SK-N-SH treated with all-trans-retinoic acid at 6 μM for 48 hours (cell line): ENCODE results near the gene LSM14A.

Experiments used
- ATAC-seq: fragments of 200-7000 bp; cut with Tn5 transposase; 3 replicates; pipeline ENCODE4 v1.9.1; 2020; ENCODE audit warnings: mild to moderate bottlenecking, moderate library complexity
- ARNTL ChIP-seq: fragments of 450-650 bp; formaldehyde crosslinking; IDR thresholded peaks from 2 replicates; pipeline ENCODE4 v1.5.0; 2020; ENCODE audit warnings: low read depth, mild to moderate bottlenecking, moderate library complexity, borderline replicate concordance
- BACH2 ChIP-seq: fragments of 250-450 bp; sonication (Bioruptor Pico); IDR thresholded peaks from 2 replicates; pipeline ENCODE4 v1.9.0; 2021; ENCODE audit warnings: mild to moderate bottlenecking, borderline replicate concordance
- ESRRG ChIP-seq: fragments of 250-450 bp; sonication (Bioruptor Pico); IDR thresholded peaks from 2 replicates; pipeline ENCODE4 v1.6.1; 2021; ENCODE audit warnings: mild to moderate bottlenecking
- ISL1 ChIP-seq: fragments of 250-450 bp; sonication (Bioruptor Pico); IDR thresholded peaks from 2 replicates; pipeline ENCODE4 v2.1.2; 2022; ENCODE audit warnings: mild to moderate bottlenecking, moderate library complexity
- OSR1 ChIP-seq: fragments of 250-450 bp; sonication (Bioruptor Pico); IDR thresholded peaks from 2 replicates; pipeline ENCODE4 v1.8.0; 2022; ENCODE audit warnings: moderate library complexity, mild to moderate bottlenecking, inconsistent platforms
- PATZ1 ChIP-seq: fragments of 250-450 bp; sonication (Bioruptor Pico); IDR thresholded peaks from 2 replicates; pipeline ENCODE4 v1.8.0; 2020; ENCODE audit warnings: mild to moderate bottlenecking, moderate library complexity, borderline replicate concordance
- PPARA ChIP-seq: fragments of 250-450 bp; sonication (Bioruptor Pico); IDR thresholded peaks from 2 replicates; pipeline ENCODE4 v1.5.0; 2020; ENCODE audit warnings: mild to moderate bottlenecking, borderline replicate concordance
- RARB ChIP-seq: fragments of 250-450 bp; sonication (Bioruptor Pico); IDR thresholded peaks from 2 replicates; pipeline ENCODE4 v1.8.0; 2021; ENCODE audit warnings: mild to moderate bottlenecking, moderate library complexity
- SNAI2 ChIP-seq: fragments of 250-450 bp; sonication (Bioruptor Pico); IDR thresholded peaks from 2 replicates; pipeline ENCODE4 v1.5.0; 2020; ENCODE audit warnings: mild to moderate bottlenecking, moderate library complexity
- TCF4 ChIP-seq: fragments of 250-450 bp; sonication (Bioruptor Pico); IDR thresholded peaks from 2 replicates; pipeline ENCODE4 v1.8.0; 2021; ENCODE audit warnings: mild to moderate bottlenecking, moderate library complexity, borderline replicate concordance
- TOX ChIP-seq: fragments of 250-450 bp; sonication (Bioruptor Pico); IDR thresholded peaks from 2 replicates; pipeline ENCODE4 v1.8.0; 2021; ENCODE audit warnings: mild to moderate bottlenecking, moderate library complexity, borderline replicate concordance
- TSHZ2 ChIP-seq: fragments of 250-450 bp; sonication (Bioruptor Pico); IDR thresholded peaks from 2 replicates; pipeline ENCODE4 v1.5.0; 2020; ENCODE audit warnings: mild to moderate bottlenecking, moderate library complexity
- ZC3H10 ChIP-seq: fragments of 250-450 bp; sonication (Bioruptor Pico); IDR thresholded peaks from 2 replicates; pipeline ENCODE4 v1.5.1; 2021; ENCODE audit warnings: mild to moderate bottlenecking, moderate library complexity
- ZFP3 ChIP-seq: fragments of 250-450 bp; sonication (Bioruptor Pico); IDR thresholded peaks from 2 replicates; pipeline ENCODE4 v1.5.0; 2020; ENCODE audit warnings: mild to moderate bottlenecking, moderate library complexity
- ZFP30 ChIP-seq: fragments of 450-650 bp; formaldehyde crosslinking; IDR thresholded peaks from 2 replicates; pipeline ENCODE4 v1.5.0; 2022; ENCODE audit warnings: mild to moderate bottlenecking, moderate library complexity
- ZNF70 ChIP-seq: fragments of 450-650 bp; formaldehyde crosslinking; IDR thresholded peaks from 2 replicates; pipeline ENCODE4 v1.5.0; 2020; ENCODE audit warnings: mild to moderate bottlenecking, moderate library complexity
- ZNF8 ChIP-seq: fragments of 450-650 bp; formaldehyde crosslinking; IDR thresholded peaks from 2 replicates; pipeline ENCODE4 v1.5.0; 2020; ENCODE audit warnings: mild to moderate bottlenecking, moderate library complexity
- TF ChIP-seq, protein P1 (sequence below): fragments of 250-450 bp; sonication (Bioruptor Pico); IDR thresholded peaks from 2 replicates; pipeline ENCODE4 v1.8.0; 2021; ENCODE audit warnings: low read depth, mild to moderate bottlenecking, moderate library complexity, borderline replicate concordance
- TF ChIP-seq, protein P2 (sequence below): fragments of 250-450 bp; sonication (Bioruptor Pico); IDR thresholded peaks from 2 replicates; pipeline ENCODE4 v1.5.1; 2021; ENCODE audit warnings: mild to moderate bottlenecking, moderate library complexity
- TF ChIP-seq, protein P3 (sequence below): fragments of 250-450 bp; sonication (Bioruptor Pico); IDR thresholded peaks from 2 replicates; pipeline ENCODE4 v1.5.1; 2020; ENCODE audit warnings: low read depth, mild to moderate bottlenecking, moderate library complexity

The LSM14A gene

GRCh38 chr19:34226036-34226435, 53.7 kb downstream of the LSM14A start (continued):
- TF ChIP-seq, protein P1, sequence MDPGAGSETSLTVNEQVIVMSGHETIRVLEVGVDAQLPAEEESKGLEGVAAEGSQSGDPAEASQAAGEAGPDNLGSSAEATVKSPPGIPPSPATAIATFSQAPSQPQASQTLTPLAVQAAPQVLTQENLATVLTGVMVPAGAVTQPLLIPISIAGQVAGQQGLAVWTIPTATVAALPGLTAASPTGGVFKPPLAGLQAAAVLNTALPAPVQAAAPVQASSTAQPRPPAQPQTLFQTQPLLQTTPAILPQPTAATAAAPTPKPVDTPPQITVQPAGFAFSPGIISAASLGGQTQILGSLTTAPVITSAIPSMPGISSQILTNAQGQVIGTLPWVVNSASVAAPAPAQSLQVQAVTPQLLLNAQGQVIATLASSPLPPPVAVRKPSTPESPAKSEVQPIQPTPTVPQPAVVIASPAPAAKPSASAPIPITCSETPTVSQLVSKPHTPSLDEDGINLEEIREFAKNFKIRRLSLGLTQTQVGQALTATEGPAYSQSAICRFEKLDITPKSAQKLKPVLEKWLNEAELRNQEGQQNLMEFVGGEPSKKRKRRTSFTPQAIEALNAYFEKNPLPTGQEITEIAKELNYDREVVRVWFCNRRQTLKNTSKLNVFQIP (CRISPR knock-in tag) = no peak
- TF ChIP-seq TOX (CRISPR knock-in tag) = no peak
- TF ChIP-seq ESRRG = no peak
- TF ChIP-seq ISL1 (CRISPR knock-in tag) = no peak
- TF ChIP-seq, protein P2, sequence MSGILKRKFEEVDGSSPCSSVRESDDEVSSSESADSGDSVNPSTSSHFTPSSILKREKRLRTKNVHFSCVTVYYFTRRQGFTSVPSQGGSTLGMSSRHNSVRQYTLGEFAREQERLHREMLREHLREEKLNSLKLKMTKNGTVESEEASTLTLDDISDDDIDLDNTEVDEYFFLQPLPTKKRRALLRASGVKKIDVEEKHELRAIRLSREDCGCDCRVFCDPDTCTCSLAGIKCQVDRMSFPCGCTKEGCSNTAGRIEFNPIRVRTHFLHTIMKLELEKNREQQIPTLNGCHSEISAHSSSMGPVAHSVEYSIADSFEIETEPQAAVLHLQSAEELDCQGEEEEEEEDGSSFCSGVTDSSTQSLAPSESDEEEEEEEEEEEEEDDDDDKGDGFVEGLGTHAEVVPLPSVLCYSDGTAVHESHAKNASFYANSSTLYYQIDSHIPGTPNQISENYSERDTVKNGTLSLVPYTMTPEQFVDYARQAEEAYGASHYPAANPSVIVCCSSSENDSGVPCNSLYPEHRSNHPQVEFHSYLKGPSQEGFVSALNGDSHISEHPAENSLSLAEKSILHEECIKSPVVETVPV (CRISPR knock-in tag) = no peak
- no peak for TF ChIP-seq BACH2 (CRISPR knock-in tag)
- no peak for TF ChIP-seq ZC3H10 (CRISPR knock-in tag)
- TF ChIP-seq, protein P3, sequence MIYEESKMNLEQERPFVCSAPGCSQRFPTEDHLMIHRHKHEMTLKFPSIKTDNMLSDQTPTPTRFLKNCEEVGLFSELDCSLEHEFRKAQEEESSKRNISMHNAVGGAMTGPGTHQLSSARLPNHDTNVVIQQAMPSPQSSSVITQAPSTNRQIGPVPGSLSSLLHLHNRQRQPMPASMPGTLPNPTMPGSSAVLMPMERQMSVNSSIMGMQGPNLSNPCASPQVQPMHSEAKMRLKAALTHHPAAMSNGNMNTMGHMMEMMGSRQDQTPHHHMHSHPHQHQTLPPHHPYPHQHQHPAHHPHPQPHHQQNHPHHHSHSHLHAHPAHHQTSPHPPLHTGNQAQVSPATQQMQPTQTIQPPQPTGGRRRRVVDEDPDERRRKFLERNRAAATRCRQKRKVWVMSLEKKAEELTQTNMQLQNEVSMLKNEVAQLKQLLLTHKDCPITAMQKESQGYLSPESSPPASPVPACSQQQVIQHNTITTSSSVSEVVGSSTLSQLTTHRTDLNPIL = no peak

DNA sequence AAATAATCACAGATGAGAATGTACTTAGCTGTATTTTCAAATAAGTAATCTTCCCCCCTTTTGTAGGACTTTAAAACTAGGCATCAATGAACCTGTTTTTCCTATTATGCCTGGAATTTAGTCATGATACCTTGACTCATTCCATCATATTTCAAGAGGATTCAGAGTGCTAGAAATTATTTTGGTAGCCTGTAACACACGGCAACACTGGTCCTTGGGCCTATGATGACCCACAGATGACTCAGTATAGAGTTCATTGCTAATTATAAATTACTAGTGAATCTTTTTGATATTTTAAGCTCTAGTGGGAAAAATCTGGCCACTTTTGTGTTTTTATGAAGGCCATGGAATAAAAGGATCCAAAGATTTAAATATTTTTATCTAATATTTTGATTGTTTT, 56.0 kb downstream of the LSM14A start:
- ATAC-seq = no peak
- TF ChIP-seq BACH2 (CRISPR knock-in tag) = no peak

- ATAC-seq = no peak
- TF ChIP-seq ESRRG = no peak
- TF ChIP-seq ZNF8 (CRISPR knock-in tag) = no peak
- TF ChIP-seq RARB = no peak
- no peak for TF ChIP-seq SNAI2
- TF ChIP-seq ARNTL (CRISPR knock-in tag) = no peak
- no peak for TF ChIP-seq ZFP3
- no peak for TF ChIP-seq TCF4
- TF ChIP-seq TOX (CRISPR knock-in tag) = no peak
- TF ChIP-seq, protein P2 (CRISPR knock-in tag) = no peak
- no peak for TF ChIP-seq ZFP30 (CRISPR knock-in tag)
- TF ChIP-seq OSR1 = no peak
- TF ChIP-seq PPARA (CRISPR knock-in tag) = no peak
- TF ChIP-seq ZC3H10 (CRISPR knock-in tag) = no peak
- TF ChIP-seq ZNF70 = no peak
- TF ChIP-seq, protein P3 = no peak
- TF ChIP-seq TSHZ2 (CRISPR knock-in tag) = no peak
These were observed 56.5 kb downstream of the LSM14A start for GRCh38 chr19:34228762-34229161.

GRCh38 chr19:34229721-34230120, 57.4 kb downstream of the LSM14A start:
- no peak for ATAC-seq
- TF ChIP-seq TCF4 (no peak), PATZ1 (no peak), ZC3H10 (CRISPR knock-in tag) (no peak), SNAI2 (no peak), ZNF70 (no peak), TSHZ2 (CRISPR knock-in tag) (no peak), ZFP3 (no peak), ZNF8 (CRISPR knock-in tag) (no peak), ISL1 (CRISPR knock-in tag) (no peak)
